Upper lobe of left lung (tissue), 6 donors: ENCODE measurements around the gene PITX1. TPM values are rescaled to one million over a fixed set of nuclear protein-coding genes. Genes with fewer than 3 reads are reported as not detected.

Source experiments
- ATAC-seq, 2 donors: fragments of 200-7000 bp; cut with Tn5 transposase; one replicate each; pipeline ENCODE4 v1.9.1; 2022; ENCODE audit warnings: mild to moderate bottlenecking in 2 of 2, moderate library complexity in 2 of 2; ENCODE audit not compliant: low FRiP score in 2 of 2
- DNase-seq, 2 donors: peaks; one replicate each; pipeline ENCODE4 v3.0.0-alpha.2; 2019 to 2020
- H3K27ac ChIP-seq, 4 donors: fragments of 200-600 bp; sonication (generic); one replicate each; pipeline ENCODE4 v1.5.1; 2016 to 2019
- H3K27me3 ChIP-seq, 4 donors: fragments of 200-600 bp; sonication (generic); one replicate each; pipeline ENCODE4 v1.5.1; 2017 to 2019
- H3K36me3 ChIP-seq, 4 donors: fragments of 200-600 bp; sonication (generic); one replicate each; pipeline ENCODE4 v1.5.1; 2016 to 2019
- H3K4me1 ChIP-seq, 4 donors: fragments of 200-600 bp; sonication (generic); one replicate each; pipeline ENCODE4 v1.5.1; 2018 to 2019
- H3K4me3 ChIP-seq, 4 donors: fragments of 200-600 bp; sonication (generic); one replicate each; pipeline ENCODE4 v1.5.1; 2017 to 2019; ENCODE audit warnings: mild to moderate bottlenecking in 2 of 4, moderate library complexity in 1 of 4
- H3K9me3 ChIP-seq, 4 donors: fragments of 200-600 bp; sonication (generic); one replicate each; pipeline ENCODE4 v1.5.1; 2018 to 2019
- EP300 ChIP-seq, 4 donors: sonication (generic); formaldehyde crosslinking; IDR thresholded peaks; one replicate each; pipeline ENCODE4 v1.5.1; 2017; ENCODE audit warnings: antibody characterized with exemption in 4 of 4, control low read depth in 2 of 4
- POLR2A ChIP-seq, 4 donors: fragments of 450-650 bp; IDR thresholded peaks; one replicate each; pipeline ENCODE4 v1.5.1; 2016 to 2017; ENCODE audit warnings: antibody characterized with exemption in 4 of 4, mild to moderate bottlenecking in 2 of 4
- POLR2AphosphoS5 ChIP-seq, 2 donors: sonication (generic); formaldehyde crosslinking; IDR thresholded peaks; one replicate each; pipeline ENCODE4 v1.5.1; 2017; ENCODE audit warnings: antibody characterized with exemption in 2 of 2
- WGBS, 2 donors: methylation state at CpG; one replicate each; pipeline ENCODE4 v1.1.5; 2017 to 2018; 5-methylcytosine and 5-hydroxymethylcytosine counted together
- total RNA-seq, 6 donors: library from RNA; depleted of rRNA in 4 of 6; stranded (reverse); fragments of >200 nt in 4 of 6; gene quantifications; one replicate each; pipeline versions ENCODE4 v1.1.0 to v1.2.1, GENCODE V29; 2016 to 2021
- TF ChIP-seq, protein P1 (sequence below), 6 experiments: fragments of 450-650 bp in 4 of 6; fragments of 200-600 bp in 2 of 6; sonication (generic) in 2 of 6; IDR thresholded peaks; one replicate each; pipeline ENCODE4 v1.5.1; 2016 to 2019; ENCODE audit warnings: antibody characterized with exemption in 6 of 6
- donor health status: DM: no; HTN: no; CAD: no; lungs with moderate emphysema.
- donor health status: DM: no; HTN: yes; CAD: no; lungs with severe emphysema.

PITX1 gene
- total RNA-seq, 6 donors from 2014 or later = 0.23 to 11.0 (median 1.0) TPM; not detected in 2

DNA sequence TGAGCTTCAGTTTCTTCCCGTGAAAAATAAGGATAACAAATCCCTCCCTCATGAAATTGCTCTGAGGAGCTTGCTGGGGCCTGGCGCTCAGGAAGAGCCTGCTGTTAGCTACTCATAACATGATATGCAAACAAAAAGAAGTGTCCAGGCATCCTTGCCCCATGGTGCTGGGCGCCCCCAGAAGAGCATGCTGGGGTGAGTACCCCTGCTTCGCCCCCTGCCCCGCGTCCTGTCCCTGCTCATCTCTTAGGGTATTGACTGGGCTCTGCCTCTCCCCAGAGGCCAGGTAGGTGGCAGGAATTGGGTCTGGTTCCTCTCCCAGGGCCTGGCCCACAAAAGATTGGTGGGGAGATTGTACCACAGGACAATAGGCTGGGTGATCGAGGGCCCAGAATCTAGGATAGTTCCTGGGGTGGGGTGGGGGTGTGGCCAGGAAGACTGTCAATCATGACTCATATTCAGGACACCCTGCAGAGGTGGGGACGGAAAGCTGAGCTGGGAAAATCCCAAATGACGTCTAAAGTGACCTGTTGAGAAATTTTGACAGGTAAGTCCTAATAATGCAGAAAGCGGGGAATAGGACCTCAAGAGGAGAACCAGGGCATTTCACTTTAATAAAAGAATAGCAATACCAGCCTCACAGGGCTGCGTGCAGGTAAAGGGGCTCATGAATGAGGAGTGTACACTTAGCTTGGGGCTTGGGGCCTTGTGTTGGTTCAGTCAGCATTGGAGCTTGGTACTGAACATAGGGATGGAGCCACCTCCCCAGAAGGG lies 8.9 kb downstream of the PITX1 start:
- no peak for DNase-seq
- WGBS, 2 donors = 88 to 90% methylated on average over 11 of the region's 11 CpGs
- H3K36me3 ChIP-seq = no peaks in the 10 kb centered on the region
- TF ChIP-seq POLR2A (IDR thresholded peaks at IDR 0.05) = no peak
- no peak for TF ChIP-seq POLR2AphosphoS5 (IDR thresholded peaks at IDR 0.05)
- TF ChIP-seq EP300 (IDR thresholded peaks at IDR 0.05) = no peak
- TF ChIP-seq, protein P1, sequence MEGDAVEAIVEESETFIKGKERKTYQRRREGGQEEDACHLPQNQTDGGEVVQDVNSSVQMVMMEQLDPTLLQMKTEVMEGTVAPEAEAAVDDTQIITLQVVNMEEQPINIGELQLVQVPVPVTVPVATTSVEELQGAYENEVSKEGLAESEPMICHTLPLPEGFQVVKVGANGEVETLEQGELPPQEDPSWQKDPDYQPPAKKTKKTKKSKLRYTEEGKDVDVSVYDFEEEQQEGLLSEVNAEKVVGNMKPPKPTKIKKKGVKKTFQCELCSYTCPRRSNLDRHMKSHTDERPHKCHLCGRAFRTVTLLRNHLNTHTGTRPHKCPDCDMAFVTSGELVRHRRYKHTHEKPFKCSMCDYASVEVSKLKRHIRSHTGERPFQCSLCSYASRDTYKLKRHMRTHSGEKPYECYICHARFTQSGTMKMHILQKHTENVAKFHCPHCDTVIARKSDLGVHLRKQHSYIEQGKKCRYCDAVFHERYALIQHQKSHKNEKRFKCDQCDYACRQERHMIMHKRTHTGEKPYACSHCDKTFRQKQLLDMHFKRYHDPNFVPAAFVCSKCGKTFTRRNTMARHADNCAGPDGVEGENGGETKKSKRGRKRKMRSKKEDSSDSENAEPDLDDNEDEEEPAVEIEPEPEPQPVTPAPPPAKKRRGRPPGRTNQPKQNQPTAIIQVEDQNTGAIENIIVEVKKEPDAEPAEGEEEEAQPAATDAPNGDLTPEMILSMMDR (IDR thresholded peaks at IDR 0.05) = no peak
- peaks cover 0 to 23% (median 0%) of the 10 kb centered on the region in 4 donors for H3K4me1 ChIP-seq
- H3K27me3 ChIP-seq = peaks cover 0 to 35% (median 28%) of the 10 kb centered on the region in 4 donors
- ATAC-seq = no peak
- no peak overlapping the region for H3K4me3 ChIP-seq
- H3K27ac ChIP-seq = no peak overlapping the region
- no peaks in the 10 kb centered on the region for H3K9me3 ChIP-seq

DNA sequence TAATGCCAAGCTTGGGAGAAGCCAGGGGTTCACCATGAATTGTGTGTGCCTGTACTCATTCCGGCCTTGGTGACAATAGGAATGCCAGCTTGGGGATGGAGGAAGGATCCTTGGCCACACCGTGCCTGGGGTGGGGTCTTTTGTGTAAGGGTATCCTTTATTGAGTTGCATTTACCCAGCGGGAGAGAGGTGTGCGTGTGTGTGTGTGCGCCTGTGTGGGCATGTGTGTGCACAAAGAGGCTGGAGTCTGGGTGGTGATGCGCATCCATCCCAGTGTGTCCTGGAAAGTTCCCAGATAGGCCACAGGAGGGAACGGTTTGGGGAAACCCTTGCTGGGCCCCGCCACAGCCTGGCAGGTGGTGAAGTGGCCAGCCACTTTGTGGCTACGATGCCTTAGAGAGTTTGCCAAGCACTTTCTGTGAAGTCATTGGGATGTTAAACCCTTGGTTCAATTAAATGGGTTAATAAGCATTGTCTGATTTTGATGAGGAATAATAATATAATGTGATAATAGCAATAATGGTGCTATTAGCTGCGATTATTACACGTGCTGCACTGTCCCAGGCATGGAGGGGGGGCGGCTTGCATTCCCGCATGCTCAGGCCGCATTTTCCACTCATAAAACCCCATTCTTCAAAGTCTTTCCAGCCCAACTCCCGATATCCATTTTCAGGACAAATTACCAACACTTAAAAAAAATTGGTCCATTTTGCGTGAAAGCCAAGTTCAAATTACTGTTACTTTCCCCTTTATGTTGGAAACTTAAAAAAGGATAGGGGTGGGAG lies 13.7 kb downstream of the PITX1 start:
- TF ChIP-seq, protein P1 (IDR thresholded peaks at IDR 0.05) = no peak
- TF ChIP-seq EP300 (IDR thresholded peaks at IDR 0.05) (no peak), POLR2A (IDR thresholded peaks at IDR 0.05) (no peak), POLR2AphosphoS5 (IDR thresholded peaks at IDR 0.05) (no peak)
- ATAC-seq (no peak), DNase-seq (no peak)
- WGBS, 2 donors = 86% methylated on average over 16 of the region's 16 CpGs
- H3K36me3 ChIP-seq = no peaks in the 10 kb centered on the region
- H3K27me3 ChIP-seq = no peaks in the 10 kb centered on the region
- no peaks in the 10 kb centered on the region for H3K9me3 ChIP-seq
- H3K4me1 ChIP-seq = no peaks in the 10 kb centered on the region
- no peak overlapping the region for H3K4me3 ChIP-seq
- no peak overlapping the region for H3K27ac ChIP-seq

DNA sequence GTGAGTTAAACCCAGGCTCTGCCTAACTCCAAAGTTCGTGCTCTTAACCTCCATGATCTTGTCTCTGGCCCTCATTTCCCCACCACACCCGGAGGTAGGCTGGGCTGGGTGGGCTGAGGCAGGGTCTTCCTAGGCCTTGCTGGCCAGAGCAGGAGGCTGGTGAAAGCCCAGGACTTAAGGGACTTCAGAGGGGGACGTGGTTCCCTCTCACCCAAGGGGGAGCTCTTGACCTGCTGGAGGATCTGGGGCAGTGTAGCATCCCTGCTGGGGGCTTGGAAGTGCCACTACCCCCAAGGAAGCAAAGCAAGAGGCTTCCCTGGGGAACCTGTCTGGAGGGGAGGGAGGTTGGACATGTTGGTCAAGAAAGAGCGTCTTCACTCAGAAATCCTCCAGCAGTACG lies 14.7 kb downstream of the PITX1 start:
- Histone ChIP-seq H3K4me3 (no peak overlapping the region), H3K27ac (no peak overlapping the region), H3K9me3 (no peaks in the 10 kb centered on the region), H3K36me3 (no peaks in the 10 kb centered on the region), H3K27me3 (no peaks in the 10 kb centered on the region), H3K4me1 (peaks cover 0 to 5% (median 4%) of the 10 kb centered on the region in 4 donors)
- no peak for TF ChIP-seq EP300 (IDR thresholded peaks at IDR 0.05)
- TF ChIP-seq POLR2A (IDR thresholded peaks at IDR 0.05) = no peak
- TF ChIP-seq POLR2AphosphoS5 (IDR thresholded peaks at IDR 0.05) = no peak
- TF ChIP-seq, protein P1 (IDR thresholded peaks at IDR 0.05) = no peak
- ATAC-seq (peak in 1 of 2 donors; percentile 35), DNase-seq (no peak)
- WGBS, 2 donors = 86 to 87% methylated on average over 4 to 5 of the region's 5 CpGs

- peaks cover 0 to 8% (median 7%) of the 10 kb centered on the region in 4 donors for H3K4me1 ChIP-seq
- H3K27me3 ChIP-seq = no peaks in the 10 kb centered on the region
- no peak overlapping the region for H3K27ac ChIP-seq
- H3K36me3 ChIP-seq = no peaks in the 10 kb centered on the region
- H3K4me3 ChIP-seq = no peak overlapping the region
- DNase-seq (no peak), ATAC-seq (no peak)
- TF ChIP-seq EP300 (IDR thresholded peaks at IDR 0.05) (no peak), POLR2AphosphoS5 (IDR thresholded peaks at IDR 0.05) (no peak), POLR2A (IDR thresholded peaks at IDR 0.05) (no peak)
- no peaks in the 10 kb centered on the region for H3K9me3 ChIP-seq
- WGBS, 2 donors = 79 to 94% methylated on average over 4 of the region's 4 CpGs
Observed at GRCh38 chr5:135018457-135018856, 15.6 kb downstream of the PITX1 start.

DNA sequence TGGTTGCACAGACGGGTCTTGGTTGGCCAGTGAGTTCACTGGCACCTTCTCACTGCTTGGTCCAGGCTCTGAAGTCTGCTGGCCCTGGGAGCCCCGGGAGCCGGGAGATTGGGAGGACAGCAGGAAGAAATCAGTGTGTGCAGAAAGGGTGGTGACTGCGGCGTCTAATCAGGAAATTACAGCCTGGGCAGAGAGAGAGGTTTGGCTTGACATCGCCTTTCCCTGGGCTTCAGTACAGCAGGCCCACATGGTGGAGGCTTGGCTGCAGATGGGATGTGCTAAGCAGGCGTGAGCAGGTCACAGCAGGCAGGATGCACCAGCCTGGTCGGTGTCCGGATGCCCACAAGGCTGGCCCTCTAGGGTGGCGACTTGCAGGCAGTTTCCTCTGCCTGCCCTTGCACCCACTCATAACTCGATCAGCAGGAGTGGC lies 17.2 kb downstream of the PITX1 start:
- H3K36me3 ChIP-seq = no peaks in the 10 kb centered on the region
- ATAC-seq (no peak), DNase-seq (no peak)
- H3K9me3 ChIP-seq = no peaks in the 10 kb centered on the region
- H3K27ac ChIP-seq = no peak overlapping the region
- H3K4me3 ChIP-seq = no peak overlapping the region
- H3K4me1 ChIP-seq = peaks cover 0 to 8% (median 7%) of the 10 kb centered on the region in 4 donors
- H3K27me3 ChIP-seq = no peaks in the 10 kb centered on the region
- no peak for TF ChIP-seq POLR2AphosphoS5 (IDR thresholded peaks at IDR 0.05)
- TF ChIP-seq, protein P1 (IDR thresholded peaks at IDR 0.05) = no peak
- no peak for TF ChIP-seq EP300 (IDR thresholded peaks at IDR 0.05)
- no peak for TF ChIP-seq POLR2A (IDR thresholded peaks at IDR 0.05)
- WGBS, 2 donors = 74 to 77% methylated on average over 11 of the region's 11 CpGs
